T47D (cell line): ENCODE results near the gene APOBEC3B.
A peak's percentile ranks its signal among the peaks of the same experiment; 100 is the strongest.
"Not testable (repeated sequence)": the region's sequence is repeated elsewhere in the genome, so short reads cannot be mapped to it uniquely, and the experiment has no call there.

ENCODE experiments used
- DNase-seq, 2 experiments: peaks; one replicate each; pipeline versions ENCODE4 v3.0.0 to v3.0.0-alpha.2; 2011 to 2012; ENCODE audit warnings: low read depth in 1 of 2, low spot score in 1 of 2
- JUND ChIP-seq: IDR thresholded peaks from 2 replicates; pipeline ENCODE4 v1.6.1; 2012; ENCODE audit warnings: low read depth
- in situ Hi-C: cut with HindIII; loops from 2 replicates; pipeline ENCODE4 v1.10.0; 2016; ENCODE audit warnings: low sequenced_read_pairs, low pct_unique_long_range_greater_than_20kb

The APOBEC3B gene

GRCh38 chr22:38944653-38945052 is 37.5 kb upstream of the APOBEC3B start:
- in situ Hi-C loops = no loop called here
- DNase-seq = no peak
- no peak for TF ChIP-seq JUND

GRCh38 chr22:38945706-38946338 is 36.3 kb upstream of the APOBEC3B start:
- DNase-seq = peak in 1 of 2 experiments; percentile 43
- in situ Hi-C loops = not testable (repeated sequence)

- DNase-seq = no peak
- no peak for TF ChIP-seq JUND
Observed at GRCh38 chr22:38946771-38947170, 35.4 kb upstream of the APOBEC3B start.

DNA sequence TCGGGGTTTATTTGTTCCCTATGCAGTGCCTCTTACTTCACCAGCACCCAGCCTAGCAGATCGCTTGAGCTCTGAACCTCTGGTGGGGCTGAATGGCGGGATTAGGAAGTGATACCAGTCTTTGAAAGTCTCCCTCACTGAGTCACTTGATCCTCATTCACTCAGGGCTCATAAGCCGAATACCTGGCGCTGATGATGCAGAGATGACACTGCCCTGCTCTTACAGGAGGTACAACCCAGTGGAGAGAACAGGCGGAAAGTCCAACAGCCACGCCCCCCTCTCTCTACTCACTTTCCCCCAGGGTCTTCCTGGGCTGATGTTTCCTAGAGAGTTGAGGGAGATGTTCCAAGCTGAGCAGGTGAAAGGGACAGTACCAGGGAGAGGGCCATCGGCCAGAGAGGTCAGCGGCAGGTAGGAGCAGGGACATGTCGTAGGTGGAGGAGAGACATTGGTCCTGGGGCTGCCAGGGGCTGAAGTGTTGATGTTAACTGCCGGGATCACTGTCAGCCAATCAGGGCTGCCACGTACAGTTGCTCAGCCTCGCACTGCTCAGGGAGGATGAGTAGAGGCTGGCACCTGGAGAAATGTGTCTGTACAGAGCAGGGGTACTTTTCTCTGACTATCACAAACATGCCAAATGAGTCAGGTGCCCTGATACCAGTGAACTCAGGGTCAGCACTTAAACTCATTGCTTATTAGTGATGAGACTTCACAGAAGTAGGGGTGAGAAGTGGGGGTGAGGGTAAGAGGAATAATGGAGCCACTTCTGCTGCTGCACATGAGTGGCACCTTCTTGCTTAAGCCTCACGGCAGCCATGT is 34.6 kb upstream of the APOBEC3B start:
- TF ChIP-seq JUND = no peak
- DNase-seq = no peak

More at GRCh38 chr22:38946771-38947170, 35.4 kb upstream of the APOBEC3B start:
- in situ Hi-C loops = no loop called here

DNA sequence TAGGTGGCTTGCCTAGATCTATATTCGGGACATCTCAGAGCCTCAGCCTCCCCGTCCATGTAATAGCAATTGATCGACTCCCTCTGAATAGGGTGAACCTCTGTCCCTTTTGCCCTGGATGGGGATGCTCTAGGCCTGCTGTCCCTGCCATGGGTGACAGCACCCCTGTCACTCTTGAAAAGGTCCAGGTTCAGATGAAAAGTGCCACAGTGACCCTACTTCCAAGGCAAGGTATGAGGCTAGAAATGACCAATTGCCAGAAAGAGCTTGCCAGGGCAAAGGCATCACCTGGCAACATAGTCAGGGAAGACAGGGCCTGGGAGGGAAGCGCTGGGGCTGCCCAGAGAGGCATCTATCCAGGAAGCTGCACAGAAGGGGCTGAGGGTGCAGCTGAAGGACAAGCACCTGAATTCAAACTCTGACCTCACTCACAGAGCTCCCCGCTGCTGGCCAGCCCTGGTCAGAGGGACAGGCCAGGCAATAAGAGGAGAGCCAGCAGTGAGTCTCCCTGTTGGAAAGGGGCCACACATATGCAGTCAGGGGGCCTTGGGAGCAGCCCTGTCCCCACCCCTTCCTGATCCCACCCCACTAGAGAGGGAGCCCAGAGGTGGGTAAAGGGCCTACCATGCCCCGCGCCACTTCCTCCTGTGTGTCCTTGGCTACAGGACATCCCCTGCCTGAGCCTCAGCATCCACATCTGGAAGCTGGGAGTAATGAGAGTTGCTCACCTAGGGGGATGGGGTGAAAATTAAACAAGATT is 33.8 kb upstream of the APOBEC3B start:
- DNase-seq = no peak
- in situ Hi-C loops = no loop called here
- TF ChIP-seq JUND = no peak

More for the DNA sequence above, 34.6 kb upstream of the APOBEC3B start:
- in situ Hi-C loops = no loop called here

- no peak for DNase-seq
- TF ChIP-seq JUND = no peak
- in situ Hi-C loops = no loop called here
Observed at GRCh38 chr22:38949889-38950405, 32.2 kb upstream of the APOBEC3B start.

DNA sequence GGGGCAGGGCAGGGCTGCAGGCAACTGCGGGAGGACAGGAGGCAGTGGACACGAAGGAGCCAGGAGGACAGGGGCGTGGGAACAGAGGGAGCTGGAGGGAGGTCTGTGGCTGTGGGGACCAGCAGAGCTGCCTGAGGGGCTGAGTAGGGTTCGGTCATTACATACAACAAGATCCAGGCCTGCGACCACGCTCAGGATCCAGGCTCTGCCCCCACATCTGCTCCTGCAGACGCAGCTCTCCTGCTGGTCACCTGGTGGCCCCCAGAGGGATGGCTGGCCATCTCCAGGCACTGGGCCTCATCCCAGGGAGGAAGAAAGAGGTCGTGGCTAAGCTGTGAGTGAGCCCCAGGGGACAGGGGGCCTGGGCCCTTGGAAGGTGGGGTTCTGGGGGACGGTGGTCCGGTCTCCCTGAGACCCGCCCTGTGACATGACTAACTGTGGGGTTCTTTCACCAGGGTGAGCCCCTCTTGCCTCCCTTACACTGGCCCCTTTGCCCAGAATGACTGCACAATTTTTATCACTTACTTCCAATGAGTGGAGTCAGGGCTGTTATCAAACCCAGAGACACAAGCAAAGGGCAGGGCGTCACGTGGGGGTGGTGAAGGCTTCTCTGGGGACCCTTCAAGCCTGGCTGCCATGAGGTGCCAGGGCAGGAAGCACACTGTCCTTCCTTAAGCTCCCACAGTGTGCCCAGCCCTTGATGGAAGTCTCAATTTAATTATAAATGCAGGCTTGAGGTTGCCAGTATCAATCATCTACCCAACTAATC is 31.4 kb upstream of the APOBEC3B start:
- no peak for TF ChIP-seq JUND
- DNase-seq = no peak
- in situ Hi-C loops = no loop called here

DNA sequence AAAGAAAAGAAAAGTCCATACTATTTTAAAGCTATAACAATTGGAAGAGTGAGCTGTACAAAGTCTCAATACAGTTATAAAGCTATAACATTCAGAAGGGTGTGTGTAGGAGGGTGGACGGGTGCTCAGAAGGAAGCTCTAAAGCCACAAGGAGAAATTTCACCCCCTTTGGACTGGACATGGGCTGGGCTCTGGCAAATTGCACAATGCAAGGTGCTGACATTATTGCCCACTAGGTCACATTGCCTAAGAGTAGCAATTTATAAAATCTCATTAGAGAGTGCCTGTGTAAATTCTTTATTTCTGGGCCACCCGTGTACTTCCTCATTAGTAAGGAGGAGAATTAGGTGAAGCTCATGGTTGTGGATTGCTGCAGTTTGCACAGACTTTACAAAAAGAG is 30.4 kb upstream of the APOBEC3B start:
- in situ Hi-C loops = no loop called here
- no peak for DNase-seq
- no peak for TF ChIP-seq JUND

DNA sequence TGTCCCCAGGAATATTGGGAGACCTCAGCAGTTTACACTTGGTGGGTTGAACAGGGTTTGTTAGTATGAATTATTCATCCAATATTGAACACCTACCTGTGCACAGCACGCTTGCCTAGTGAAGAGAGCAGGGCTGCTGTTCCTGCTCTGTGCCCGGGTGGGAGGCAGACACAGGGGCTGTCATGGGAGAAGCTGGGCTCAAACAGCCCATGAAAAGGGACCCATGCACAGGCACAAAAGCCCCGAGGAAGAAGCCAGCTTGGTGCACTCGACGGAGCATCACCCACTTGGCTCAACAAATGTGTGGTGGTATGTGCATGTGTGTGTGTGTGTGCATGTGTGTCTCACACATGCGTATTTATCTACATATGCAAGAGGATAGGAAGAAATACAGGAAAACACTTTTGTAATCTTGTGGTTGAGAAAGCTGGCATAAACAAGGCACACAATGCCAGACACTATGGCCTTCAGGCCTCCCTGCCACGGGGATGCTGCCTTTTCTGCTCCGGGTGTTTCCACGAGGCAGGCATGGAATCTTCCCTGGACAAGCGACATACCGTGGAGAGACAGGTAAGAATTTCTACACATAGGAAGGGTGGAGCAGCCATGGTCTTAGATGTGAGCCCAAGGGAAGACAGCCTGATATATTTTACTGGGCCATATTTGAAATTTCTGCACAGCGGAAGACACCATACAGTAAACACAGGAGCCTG is 29.7 kb upstream of the APOBEC3B start:
- no peak for TF ChIP-seq JUND
- no peak for DNase-seq
- in situ Hi-C loops = no loop called here

DNA sequence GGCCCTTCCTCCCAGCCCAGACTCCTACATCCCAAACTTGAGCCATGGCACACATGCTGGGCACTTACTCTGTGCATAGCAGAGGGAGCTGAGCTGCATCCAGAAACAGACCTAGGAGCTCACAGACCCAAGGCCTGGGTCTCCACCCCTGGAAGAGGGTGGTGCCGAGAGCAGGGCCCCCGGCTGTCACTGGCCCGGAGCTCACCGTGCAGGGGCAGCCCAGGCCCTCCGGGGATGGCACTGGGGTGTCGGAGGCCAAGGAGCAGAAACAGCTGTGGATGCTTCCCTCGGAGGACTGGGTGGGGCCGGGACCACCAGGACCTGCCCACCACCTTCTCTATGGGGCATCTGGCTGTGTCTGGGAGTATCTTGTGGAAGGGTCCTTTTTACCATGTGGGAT is 29.1 kb upstream of the APOBEC3B start:
- in situ Hi-C loops = no loop called here
- no peak for DNase-seq
- TF ChIP-seq JUND = no peak

GRCh38 chr22:38953577-38954413 is 28.4 kb upstream of the APOBEC3B start:
- no peak for TF ChIP-seq JUND
- in situ Hi-C loops = no loop called here
- no peak for DNase-seq
